NCI-H345 (cell line): Measurements from ENCODE around the gene TRIM37.
"Not testable (repeated sequence)": the region's sequence is repeated elsewhere in the genome, so short reads cannot be mapped to it uniquely, and the experiment has no call there.

Experiments
- DNase-seq: peaks from one replicate; lab custom pipeline; 2025; lab: John Stamatoyannopoulos, UW

TRIM37 gene

DNA sequence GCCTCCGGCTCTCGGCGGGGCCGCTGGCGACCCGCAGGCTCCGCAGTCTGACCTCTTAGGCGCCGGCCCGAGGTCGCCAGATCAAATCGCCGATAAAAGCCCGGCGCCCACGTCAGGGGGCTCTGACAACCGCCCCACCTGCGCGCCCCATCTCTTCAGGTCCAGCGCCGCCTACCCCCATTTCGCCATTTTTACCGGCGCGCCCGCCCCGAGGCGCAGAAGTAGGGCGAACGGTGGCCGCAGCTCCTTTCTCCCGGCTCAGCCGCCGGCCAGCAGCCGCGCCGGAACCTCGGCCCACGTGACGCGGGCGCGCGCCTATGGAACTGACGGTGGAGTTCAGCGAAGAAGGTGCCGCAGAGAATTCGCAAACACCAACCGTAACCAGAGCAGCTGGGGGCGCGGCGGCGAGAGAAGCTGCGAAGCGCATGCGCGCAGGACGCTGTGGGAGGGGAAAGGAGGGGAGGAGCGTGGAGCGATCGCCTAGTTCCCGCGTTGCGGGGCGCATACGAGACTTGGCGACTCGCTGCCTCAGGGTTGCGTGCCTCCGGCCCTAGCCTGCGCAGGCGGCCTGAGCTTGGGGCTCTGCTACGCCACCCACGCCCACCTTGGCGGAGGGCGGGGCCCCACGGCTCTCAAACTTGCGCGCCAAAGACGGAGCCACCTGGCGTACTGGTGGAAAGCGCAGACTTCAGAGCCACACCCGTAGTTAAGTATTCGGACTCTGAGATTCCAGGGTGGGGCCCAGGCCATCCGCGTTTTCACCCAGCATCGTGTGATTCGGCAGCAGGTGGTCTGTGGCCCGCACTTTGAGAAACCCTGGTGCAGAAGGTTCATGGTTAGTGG, at the start of gene TRIM37:
Gene TRIM37, minus strand, starts transcription at position 418 of the 843 bp plus-strand sequence. CDS start 419 bp downstream, outside the sequence.
- DNase-seq: peak; percentile 99

DNA sequence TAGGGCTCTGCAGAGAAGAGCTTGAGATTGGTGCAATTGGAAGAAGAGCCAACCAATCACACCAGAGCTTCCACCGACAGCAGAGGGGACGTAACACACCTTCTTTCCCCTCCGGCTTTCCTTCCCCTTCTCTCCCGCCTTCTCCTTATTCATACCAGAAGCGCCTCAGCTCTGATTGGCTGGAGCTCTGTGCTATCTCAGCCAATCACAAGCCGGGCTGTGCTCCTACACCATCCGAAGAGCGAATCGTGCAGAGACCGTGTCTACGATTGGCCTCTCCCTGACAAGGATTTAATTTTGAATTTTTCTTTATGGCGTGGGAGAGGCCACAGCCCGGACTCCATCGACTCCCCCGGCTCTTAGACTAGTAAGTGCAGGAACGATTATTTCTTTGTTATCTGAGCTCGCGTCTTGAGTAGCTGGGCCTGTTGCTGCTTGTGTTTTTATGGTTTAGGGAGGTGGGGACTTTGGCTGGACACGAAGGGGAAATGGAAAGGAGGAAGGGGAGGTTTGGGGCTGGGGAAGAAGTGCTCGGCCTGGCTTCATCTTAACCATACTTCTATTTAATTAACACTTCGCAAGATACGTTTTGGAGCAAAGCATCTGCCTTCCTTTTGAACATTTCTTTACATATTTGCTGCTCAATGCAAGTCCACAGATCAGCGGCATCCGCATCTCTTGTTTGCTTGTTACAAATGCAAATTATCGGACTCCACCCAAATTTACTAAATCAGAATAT, 48.9 kb upstream of the TRIM37 start, which contains the start of gene PRR11:
Gene PRR11, plus strand, starts transcription at position 308 of the 739 bp plus-strand sequence. CDS start 14,007 bp downstream, outside the sequence.
- no peak for DNase-seq

DNA sequence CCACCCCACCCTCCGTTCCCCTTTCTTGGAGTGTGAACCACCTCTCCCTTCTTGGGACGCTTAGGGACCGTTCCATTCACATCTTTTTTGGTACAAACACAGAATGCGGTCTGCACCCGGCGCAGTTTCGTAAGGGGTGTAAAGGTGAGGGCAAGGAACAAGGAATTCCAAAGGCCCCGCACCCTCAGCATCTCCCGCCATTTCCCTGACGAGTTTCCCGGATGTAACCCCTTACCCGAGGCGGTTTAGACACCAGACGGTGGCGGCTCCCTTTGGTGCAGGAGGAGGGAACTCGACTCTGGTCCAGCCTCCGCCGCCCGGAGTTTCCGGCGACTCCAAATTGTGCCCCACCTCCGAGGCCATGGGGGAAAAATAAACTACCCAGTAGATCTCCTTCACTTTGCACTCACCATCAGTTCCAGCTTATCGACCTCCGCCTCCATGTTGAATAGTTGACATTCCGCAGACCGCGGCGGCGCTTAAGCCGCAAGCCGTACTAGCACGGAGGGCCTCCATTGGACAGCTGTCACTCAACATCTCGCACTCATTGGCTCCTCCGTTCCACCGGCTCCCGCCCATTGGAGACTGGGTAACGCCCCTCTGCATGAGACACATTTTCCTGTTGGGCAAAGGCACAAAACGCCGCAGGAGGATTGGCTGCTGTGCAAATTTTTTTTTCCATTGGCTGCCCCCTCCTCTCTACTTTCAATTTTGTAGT, 48.2 kb upstream of the TRIM37 start, which contains the start of gene SKA2:
Gene SKA2, minus strand, starts transcription at position 466 of the 718 bp plus-strand sequence. Its CDS starts 23 bp downstream, at position 443.
- peak; percentile 100 for DNase-seq

- peak; percentile 66 for DNase-seq
Observed at GRCh38 chr17:59154292-59154720, 47.6 kb upstream of the TRIM37 start.

- DNase-seq: no peak
Observed at GRCh38 chr17:59152925-59153324, 46.2 kb upstream of the TRIM37 start.

GRCh38 chr17:59151591-59151990, 44.9 kb upstream of the TRIM37 start:
- DNase-seq: no peak

GRCh38 chr17:59151006-59151405, 44.3 kb upstream of the TRIM37 start:
- DNase-seq: no peak

GRCh38 chr17:59149841-59150511, 43.3 kb upstream of the TRIM37 start:
- DNase-seq: no peak

GRCh38 chr17:59149051-59149450, 42.4 kb upstream of the TRIM37 start:
- no peak for DNase-seq

DNA sequence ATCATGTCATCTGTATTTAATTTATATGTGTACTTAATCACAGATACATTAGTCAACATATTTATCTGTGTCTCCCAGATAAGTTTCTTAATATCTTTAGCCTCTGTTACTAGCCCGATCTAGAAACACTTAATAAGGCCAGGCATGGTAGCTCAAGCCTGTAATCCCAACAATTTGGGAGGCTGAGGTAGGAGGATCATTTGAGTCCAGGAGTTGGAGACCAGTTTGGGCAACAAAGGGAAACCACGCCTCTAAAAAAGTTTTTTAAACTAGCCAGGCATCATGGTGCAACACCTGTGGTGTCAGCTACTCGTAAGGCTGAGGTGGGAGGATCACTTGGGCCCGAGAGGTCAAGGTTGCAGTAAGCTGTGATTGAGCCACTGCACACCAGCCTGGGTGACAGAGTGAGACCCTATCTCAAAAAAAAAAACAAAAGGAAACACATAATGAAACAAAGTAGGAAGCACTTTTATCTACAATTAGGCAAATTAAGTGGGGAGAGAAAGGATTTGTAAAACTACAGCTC, 39.0 kb upstream of the TRIM37 start:
- DNase-seq: no peak

DNA sequence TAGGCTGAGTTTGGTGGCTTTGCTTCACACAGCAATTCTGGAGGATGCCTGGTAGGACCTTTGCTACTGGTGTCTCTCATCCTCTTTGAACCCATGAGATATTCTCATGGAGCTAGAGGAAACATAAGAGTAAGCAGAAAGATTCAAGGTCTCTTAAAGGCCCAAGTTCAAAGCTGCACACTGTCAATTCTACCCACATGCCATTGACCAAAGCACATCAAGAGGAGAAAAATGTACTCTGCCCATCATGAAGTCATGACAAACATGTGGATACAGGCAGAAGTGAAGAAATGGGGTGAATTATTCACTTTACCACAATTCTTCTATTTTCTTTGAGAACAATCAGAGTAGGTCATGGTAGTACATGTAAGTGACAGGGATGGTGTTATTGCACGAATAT, 35.2 kb upstream of the TRIM37 start:
- DNase-seq: no peak

- DNase-seq: no peak
Observed at GRCh38 chr17:59139939-59140338, 33.3 kb upstream of the TRIM37 start.

DNA sequence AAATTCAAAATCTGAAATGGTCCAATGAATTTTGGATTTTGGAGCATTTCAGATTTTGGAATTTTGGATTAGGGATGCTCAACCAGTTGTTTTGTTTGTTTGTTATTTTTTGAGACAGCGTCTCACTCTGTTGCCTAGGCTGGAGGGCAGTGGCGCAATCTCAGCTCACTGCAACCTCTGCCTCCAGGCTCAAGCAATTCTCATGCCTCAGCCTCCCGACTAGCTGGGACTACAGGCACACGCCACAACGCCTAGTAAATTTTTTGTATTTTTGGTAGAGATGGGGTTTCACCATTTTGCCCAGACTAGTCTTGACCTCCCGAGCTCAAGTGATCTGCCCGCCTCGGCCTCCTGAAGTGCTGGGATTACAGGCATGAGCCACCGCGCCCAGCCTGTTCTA, 31.7 kb upstream of the TRIM37 start:
- not testable (repeated sequence) for DNase-seq

GRCh38 chr17:59131131-59131530, 24.5 kb upstream of the TRIM37 start:
- DNase-seq: no peak

DNA sequence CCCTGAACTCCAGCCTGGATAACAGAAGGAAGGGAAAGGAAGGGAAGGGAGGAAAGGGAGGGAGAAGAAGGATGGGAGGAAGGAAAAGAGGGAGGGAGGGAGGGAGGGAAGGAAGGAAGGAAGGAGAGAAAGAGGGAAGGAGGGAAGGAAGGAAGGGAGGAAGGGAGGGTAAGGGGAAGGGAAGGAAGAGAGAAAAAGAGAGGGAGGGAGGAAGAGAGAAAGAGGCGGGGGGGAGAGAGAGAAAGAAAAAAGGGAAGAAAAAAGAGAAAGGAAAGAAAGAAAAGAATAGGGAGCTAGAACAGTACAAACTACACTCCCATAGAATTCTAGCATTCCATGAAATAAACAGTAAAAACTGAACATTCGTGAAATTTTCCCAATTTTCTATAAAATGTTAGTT, 23.1 kb upstream of the TRIM37 start:
- DNase-seq: no peak

- DNase-seq: no peak
Observed at GRCh38 chr17:59126809-59127417, 20.2 kb upstream of the TRIM37 start.

- no peak for DNase-seq
Observed at GRCh38 chr17:59124665-59125064, 18.0 kb upstream of the TRIM37 start.

GRCh38 chr17:59121901-59122480, 15.3 kb upstream of the TRIM37 start:
- no peak for DNase-seq

- DNase-seq: no peak
Observed at GRCh38 chr17:59115474-59115873, 8.8 kb upstream of the TRIM37 start.

DNA sequence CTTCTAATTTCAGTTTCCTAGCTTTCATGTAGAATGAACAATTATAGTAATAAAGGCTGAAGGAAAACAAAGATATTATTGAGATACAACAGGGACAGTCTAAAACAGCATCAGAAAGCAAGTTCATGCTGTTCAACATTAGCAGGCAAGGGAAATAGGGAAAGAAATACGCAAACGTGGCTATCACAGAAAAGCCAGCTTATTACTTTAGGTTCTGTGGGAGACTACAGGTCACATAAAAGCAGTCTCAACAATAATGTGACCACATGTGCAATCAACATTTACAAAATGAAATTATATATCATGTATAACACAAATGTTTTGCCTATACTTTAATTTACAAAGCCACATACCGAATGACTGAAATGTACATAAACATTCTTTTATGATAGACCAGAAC, 4.9 kb upstream of the TRIM37 start:
- DNase-seq: no peak

- DNase-seq: no peak
Observed at GRCh38 chr17:59110973-59111372, 4.3 kb upstream of the TRIM37 start.
